ENCODE results near the gene RNASE1. TPM values are rescaled to one million over a fixed set of nuclear protein-coding genes. Genes with fewer than 3 reads are reported as not detected.

RNASE1 gene
- total and polyA plus RNA-seq, 2 donors (not counting 3 experiments of a cell fraction or from before 2014, with no cell fraction given), result 182 to 909 TPM

DNA sequence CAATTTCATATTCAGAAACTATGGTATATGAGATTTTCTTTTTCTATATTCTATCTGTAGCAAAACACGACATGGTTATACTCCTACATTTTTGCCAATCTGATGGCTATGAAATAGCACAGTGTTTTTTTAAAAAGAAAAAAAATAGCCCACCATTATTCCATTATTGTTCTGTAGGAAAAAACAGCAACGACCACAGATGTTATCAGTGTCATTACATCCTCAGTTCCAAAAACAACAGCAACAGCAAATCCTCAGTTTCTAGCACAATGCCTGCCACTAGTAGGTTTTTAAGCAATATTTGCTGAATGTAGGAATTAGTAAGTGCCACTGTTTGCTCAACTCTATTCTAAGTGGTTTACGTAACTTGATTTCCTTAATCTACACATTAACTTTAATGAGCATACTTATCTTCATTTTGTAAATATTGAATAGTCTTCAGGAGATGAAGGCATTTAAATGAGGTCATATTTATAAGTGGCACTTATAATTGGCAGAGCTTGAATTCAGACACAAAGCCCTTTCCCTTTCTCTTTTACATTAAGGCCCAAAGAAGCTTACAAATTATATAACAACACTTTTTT, 13.3 kb downstream of the RNASE1 start:
- DNase-seq (ENCODE audit: low read depth, low spot score) (peak; percentile 85), FAIRE-seq (peak; percentile 92)
- Histone ChIP-seq H3K36me3 (ENCODE audit: control insufficient read depth in 2 of 2, extremely low read depth in 1 of 2, insufficient read depth in 2 of 2, low read length in 2 of 2) (no peaks in the 10 kb centered on the region), H3K9ac (replicated peaks; ENCODE audit: extremely low read depth, insufficient read depth, low read length) (no peak overlapping the region), H3K4me2 (ENCODE audit: insufficient read depth, low read length) (peak overlapping the region; percentile 59), H4K20me1 (replicated peaks; ENCODE audit: control insufficient read depth, extremely low read depth, insufficient read depth, low read length) (no peaks in the 10 kb centered on the region), H3K9me3 (replicated peaks; ENCODE audit: control insufficient read depth, insufficient read depth, low read length) (no peaks in the 10 kb centered on the region), H3K27ac (ENCODE audit: insufficient read depth, low read depth, low read length) (no peak overlapping the region), H3K9me1 (replicated peaks; ENCODE audit: control insufficient read depth, extremely low read depth, insufficient read depth, low read length) (no peaks in the 10 kb centered on the region), H3K27me3 (ENCODE audit: control insufficient read depth in 2 of 2, insufficient read depth in 2 of 2, low read length in 2 of 2) (no peaks in the 10 kb centered on the region), H3K4me1 (ENCODE audit: control insufficient read depth, extremely low read depth, insufficient read depth, low read length) (peaks cover 18% of the 10 kb centered on the region), H2AFZ (ENCODE audit: low read depth, low read length) (no peak overlapping the region), H3K79me2 (ENCODE audit: control insufficient read depth, insufficient read depth, low read length) (no peaks in the 10 kb centered on the region), H3K4me3 (replicated peaks in 1 of 3; ENCODE audit: insufficient read depth in 1 of 3, low read depth in 1 of 3, low read length in 3 of 3) (no peak overlapping the region)
- POLR2A ChIA-PET, result no interaction called here
- CTCF ChIA-PET, result interaction anchor here (0.8 to 1.7 kb wide), 8 partner anchors 10 to 68 kb away, joined by 3 to 8 read pairs (median 4); partner anchors contain the start of gene RNASE1
- BruUV-seq (replicated peaks), result no TSS peak
- peak; percentile 54 for TF ChIP-seq GATA2 (IDR thresholded peaks at IDR 0.05; ENCODE audit: insufficient read depth, insufficient read length, low read depth, low read length)
- TF ChIP-seq EZH2 (IDR thresholded peaks at IDR 0.05; ENCODE audit: borderline replicate concordance, low read depth, low read length, severe bottlenecking), result no peak
- TF ChIP-seq, protein P1, sequence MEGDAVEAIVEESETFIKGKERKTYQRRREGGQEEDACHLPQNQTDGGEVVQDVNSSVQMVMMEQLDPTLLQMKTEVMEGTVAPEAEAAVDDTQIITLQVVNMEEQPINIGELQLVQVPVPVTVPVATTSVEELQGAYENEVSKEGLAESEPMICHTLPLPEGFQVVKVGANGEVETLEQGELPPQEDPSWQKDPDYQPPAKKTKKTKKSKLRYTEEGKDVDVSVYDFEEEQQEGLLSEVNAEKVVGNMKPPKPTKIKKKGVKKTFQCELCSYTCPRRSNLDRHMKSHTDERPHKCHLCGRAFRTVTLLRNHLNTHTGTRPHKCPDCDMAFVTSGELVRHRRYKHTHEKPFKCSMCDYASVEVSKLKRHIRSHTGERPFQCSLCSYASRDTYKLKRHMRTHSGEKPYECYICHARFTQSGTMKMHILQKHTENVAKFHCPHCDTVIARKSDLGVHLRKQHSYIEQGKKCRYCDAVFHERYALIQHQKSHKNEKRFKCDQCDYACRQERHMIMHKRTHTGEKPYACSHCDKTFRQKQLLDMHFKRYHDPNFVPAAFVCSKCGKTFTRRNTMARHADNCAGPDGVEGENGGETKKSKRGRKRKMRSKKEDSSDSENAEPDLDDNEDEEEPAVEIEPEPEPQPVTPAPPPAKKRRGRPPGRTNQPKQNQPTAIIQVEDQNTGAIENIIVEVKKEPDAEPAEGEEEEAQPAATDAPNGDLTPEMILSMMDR (IDR thresholded peaks at IDR 0.05; ENCODE audit: extremely low read depth in 1 of 2, insufficient read depth in 1 of 2, low read depth in 1 of 2, low read length in 2 of 2), result no peak
- TF ChIP-seq JUN (IDR thresholded peaks at IDR 0.05; ENCODE audit: borderline replicate concordance, insufficient read depth, insufficient read length, low read depth), result peak; percentile 24
- no peak for TF ChIP-seq POLR2AphosphoS5 (IDR thresholded peaks at IDR 0.05; ENCODE audit: insufficient read depth, low read depth, low read length)
- no peak for TF ChIP-seq FOS (IDR thresholded peaks at IDR 0.05; ENCODE audit: borderline replicate concordance, insufficient read depth, low read length)
- TF ChIP-seq POLR2A (IDR thresholded peaks at IDR 0.05; ENCODE audit: low read depth, low read length), result no peak
- TF ChIP-seq, protein P2, sequence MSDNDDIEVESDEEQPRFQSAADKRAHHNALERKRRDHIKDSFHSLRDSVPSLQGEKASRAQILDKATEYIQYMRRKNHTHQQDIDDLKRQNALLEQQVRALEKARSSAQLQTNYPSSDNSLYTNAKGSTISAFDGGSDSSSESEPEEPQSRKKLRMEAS (IDR thresholded peaks at IDR 0.05; ENCODE audit: insufficient read depth, insufficient read length), result no peak
- TF ChIP-seq MYC (IDR thresholded peaks at IDR 0.05; ENCODE audit: low read depth, low read length), result no peak
- dilution Hi-C loops (cut with MboI; ENCODE audit: extremely low pct_ligation_motif_present, low sequenced_read_pairs), result no loop called here
- intact Hi-C loops (cut with micrococcal nuclease), result loop anchor here (1.0 to 10.0 kb wide), 3 partner anchors 8 to 185 kb away; partner anchors contain the start of gene RNASE6
